KMS-11 (cell line): ENCODE results near the gene GPR153.

Experiments used
- H2AFZ ChIP-seq: fragments of 200-600 bp; sonication (generic); 2 replicates; pipeline ENCODE4 v1.6.1; 2016; ENCODE audit warnings: antibody characterized with exemption, mixed run types, low read depth
- H3K27ac ChIP-seq: fragments of 200-600 bp; sonication (generic); 2 replicates; pipeline ENCODE4 v1.6.1; 2016; ENCODE audit warnings: mild to moderate bottlenecking, mixed run types
- H3K27me3 ChIP-seq: fragments of 200-600 bp; sonication (generic); 2 replicates; pipeline ENCODE4 v1.6.1; 2017; ENCODE audit warnings: mild to moderate bottlenecking, low read depth, mixed run types, moderate library complexity; ENCODE audit not compliant: insufficient read depth
- H3K36me3 ChIP-seq: fragments of 200-600 bp; sonication (generic); 2 replicates; pipeline ENCODE4 v1.6.1; 2017; ENCODE audit warnings: mild to moderate bottlenecking, mixed run types; ENCODE audit not compliant: insufficient read depth
- H3K4me1 ChIP-seq: fragments of 200-600 bp; sonication (generic); 2 replicates; pipeline ENCODE4 v1.6.1; 2016; ENCODE audit warnings: mild to moderate bottlenecking, low read depth, mixed run types; ENCODE audit not compliant: poor library complexity, severe bottlenecking
- H3K4me2 ChIP-seq: fragments of 200-600 bp; sonication (generic); 2 replicates; pipeline ENCODE4 v1.7.0; 2016; ENCODE audit warnings: mild to moderate bottlenecking, mixed run types
- H3K4me3 ChIP-seq: fragments of 200-600 bp; sonication (generic); IDR thresholded peaks from 2 replicates; pipeline ENCODE4 v1.6.1; 2017; ENCODE audit warnings: low read depth, low read length, mixed read lengths; ENCODE audit not compliant: insufficient read depth
- H3K79me2 ChIP-seq: fragments of 200-600 bp; sonication (generic); 2 replicates; pipeline ENCODE4 v1.6.1; 2016; ENCODE audit warnings: low read depth, mixed run types; ENCODE audit not compliant: insufficient read depth
- H3K9ac ChIP-seq: fragments of 200-600 bp; sonication (generic); 2 replicates; pipeline ENCODE4 v1.6.1; 2016; ENCODE audit warnings: mild to moderate bottlenecking, mixed run types
- H4K20me1 ChIP-seq: fragments of 200-600 bp; sonication (generic); 2 replicates; pipeline ENCODE4 v1.6.1; 2016; ENCODE audit warnings: mild to moderate bottlenecking, mixed run types; ENCODE audit not compliant: insufficient read depth
- TF ChIP-seq, protein P1 (sequence below): fragments of 200-600 bp; sonication (generic); conservative IDR thresholded peaks from 2 replicates; pipeline ENCODE4 v1.6.1; 2017; ENCODE audit warnings: low read depth, mild to moderate bottlenecking, antibody characterized with exemption, low read length, moderate library complexity, mixed read lengths

GPR153 gene

DNA sequence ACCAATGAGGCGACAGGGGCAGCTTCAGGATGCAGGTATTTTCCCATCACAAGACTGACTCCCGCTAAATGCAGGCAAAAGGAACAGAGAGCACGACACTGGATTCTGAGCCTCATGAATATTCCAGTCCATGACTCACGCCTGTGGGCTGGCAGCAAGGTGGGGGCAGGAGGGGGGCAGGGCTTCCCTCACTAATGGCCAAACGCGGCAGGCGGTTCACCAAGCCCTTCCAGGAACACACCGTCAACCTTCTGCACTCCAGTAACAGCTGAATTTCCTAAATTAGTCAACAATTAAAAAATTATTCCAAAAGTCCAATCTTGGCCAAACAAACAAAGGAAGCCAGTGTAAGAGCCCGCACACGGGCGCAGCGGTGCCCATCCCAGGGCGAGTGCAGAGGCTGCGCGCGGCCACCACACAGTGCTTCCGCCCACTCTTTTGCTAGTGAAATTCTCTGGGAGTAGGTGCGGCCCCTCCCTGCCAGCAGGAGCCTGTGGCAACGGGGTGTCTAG is 12.5 kb upstream of the GPR153 start:
- Histone ChIP-seq H3K4me2 (no peak overlapping the region), H4K20me1 (no peaks in the 10 kb centered on the region), H3K36me3 (no peaks in the 10 kb centered on the region), H3K27ac (no peak overlapping the region), H3K9ac (no peak overlapping the region), H2AFZ (no peak overlapping the region), H3K27me3 (no peaks in the 10 kb centered on the region), H3K4me1 (no peaks in the 10 kb centered on the region), H3K79me2 (no peaks in the 10 kb centered on the region), H3K4me3 (no peak overlapping the region)
- TF ChIP-seq, protein P1, sequence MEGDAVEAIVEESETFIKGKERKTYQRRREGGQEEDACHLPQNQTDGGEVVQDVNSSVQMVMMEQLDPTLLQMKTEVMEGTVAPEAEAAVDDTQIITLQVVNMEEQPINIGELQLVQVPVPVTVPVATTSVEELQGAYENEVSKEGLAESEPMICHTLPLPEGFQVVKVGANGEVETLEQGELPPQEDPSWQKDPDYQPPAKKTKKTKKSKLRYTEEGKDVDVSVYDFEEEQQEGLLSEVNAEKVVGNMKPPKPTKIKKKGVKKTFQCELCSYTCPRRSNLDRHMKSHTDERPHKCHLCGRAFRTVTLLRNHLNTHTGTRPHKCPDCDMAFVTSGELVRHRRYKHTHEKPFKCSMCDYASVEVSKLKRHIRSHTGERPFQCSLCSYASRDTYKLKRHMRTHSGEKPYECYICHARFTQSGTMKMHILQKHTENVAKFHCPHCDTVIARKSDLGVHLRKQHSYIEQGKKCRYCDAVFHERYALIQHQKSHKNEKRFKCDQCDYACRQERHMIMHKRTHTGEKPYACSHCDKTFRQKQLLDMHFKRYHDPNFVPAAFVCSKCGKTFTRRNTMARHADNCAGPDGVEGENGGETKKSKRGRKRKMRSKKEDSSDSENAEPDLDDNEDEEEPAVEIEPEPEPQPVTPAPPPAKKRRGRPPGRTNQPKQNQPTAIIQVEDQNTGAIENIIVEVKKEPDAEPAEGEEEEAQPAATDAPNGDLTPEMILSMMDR, result no peak

DNA sequence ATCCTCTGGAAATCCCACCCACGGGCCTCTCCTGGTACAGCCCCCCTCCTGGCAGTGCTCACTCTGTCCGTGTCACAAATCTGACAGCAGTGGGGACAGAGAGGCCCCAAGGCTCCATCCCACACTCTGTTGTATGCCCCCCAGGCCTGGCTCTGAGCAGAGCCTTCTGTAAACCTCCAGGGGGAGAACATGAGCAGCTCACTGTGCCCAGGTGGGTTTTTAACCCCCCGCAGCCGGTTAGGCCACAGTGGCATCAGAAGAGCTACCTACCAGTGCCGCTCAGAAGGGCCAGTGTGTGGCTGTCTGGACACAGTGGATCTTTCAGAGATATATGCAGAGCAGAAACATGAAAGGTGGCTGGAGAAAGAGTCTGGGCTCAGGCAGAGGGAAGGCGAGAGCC is 12.0 kb upstream of the GPR153 start:
- Histone ChIP-seq H2AFZ (no peak overlapping the region), H3K36me3 (no peaks in the 10 kb centered on the region), H3K27ac (no peak overlapping the region), H3K79me2 (no peaks in the 10 kb centered on the region), H3K27me3 (no peaks in the 10 kb centered on the region), H3K9ac (no peak overlapping the region), H3K4me2 (no peak overlapping the region), H3K4me1 (no peaks in the 10 kb centered on the region), H3K4me3 (no peak overlapping the region), H4K20me1 (no peaks in the 10 kb centered on the region)
- TF ChIP-seq, protein P1, result no peak

DNA sequence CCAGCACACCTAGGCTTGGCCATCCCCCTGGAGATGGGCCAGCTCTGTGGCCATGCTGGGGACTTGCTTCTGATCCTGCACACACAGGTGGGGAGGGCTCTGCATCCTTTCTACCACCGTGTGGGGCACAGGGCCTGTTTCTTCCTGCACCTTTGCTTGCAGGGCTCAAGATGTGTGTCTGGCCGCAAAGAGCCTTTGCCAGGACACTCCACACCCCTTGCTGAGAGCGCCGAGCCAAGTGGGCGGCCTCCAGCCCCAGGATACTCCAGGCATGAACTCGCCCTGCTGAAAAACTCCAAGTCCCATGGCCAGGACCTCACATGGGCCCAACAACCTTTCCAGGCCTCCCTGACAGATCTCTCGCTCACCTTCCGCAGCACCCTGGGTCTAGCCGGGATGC is 11.6 kb upstream of the GPR153 start:
- H3K9ac ChIP-seq, result no peak overlapping the region
- H4K20me1 ChIP-seq, result no peaks in the 10 kb centered on the region
- no peak overlapping the region for H2AFZ ChIP-seq
- H3K79me2 ChIP-seq, result no peaks in the 10 kb centered on the region
- no peak overlapping the region for H3K27ac ChIP-seq
- H3K4me1 ChIP-seq, result no peaks in the 10 kb centered on the region
- H3K36me3 ChIP-seq, result no peaks in the 10 kb centered on the region
- no peaks in the 10 kb centered on the region for H3K27me3 ChIP-seq
- TF ChIP-seq, protein P1, result no peak
- H3K4me3 ChIP-seq, result no peak overlapping the region
- no peak overlapping the region for H3K4me2 ChIP-seq

DNA sequence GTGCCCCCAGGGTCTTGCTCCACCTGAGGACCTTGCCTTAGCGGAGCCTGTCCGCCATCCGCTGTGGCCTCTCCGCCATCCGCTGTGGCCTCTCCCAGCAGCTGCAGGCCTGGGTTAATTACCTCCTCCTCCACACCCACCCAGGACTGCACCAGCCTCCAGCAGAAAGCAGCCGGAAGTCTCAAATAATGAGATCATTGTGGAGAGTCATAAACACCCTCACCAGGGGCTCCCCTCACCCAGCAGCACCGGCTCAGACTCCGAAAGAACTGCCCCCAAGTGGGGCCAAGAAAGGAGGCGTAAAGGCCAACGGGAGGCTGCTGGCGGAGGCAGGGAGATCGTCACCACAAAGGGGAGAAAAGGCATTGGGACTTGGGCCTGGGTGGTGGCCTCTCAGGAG is 10.7 kb upstream of the GPR153 start:
- Histone ChIP-seq H3K4me1 (no peaks in the 10 kb centered on the region), H3K4me2 (no peak overlapping the region), H2AFZ (no peak overlapping the region), H3K27me3 (no peaks in the 10 kb centered on the region), H3K79me2 (no peaks in the 10 kb centered on the region), H4K20me1 (no peaks in the 10 kb centered on the region), H3K9ac (no peak overlapping the region), H3K4me3 (no peak overlapping the region), H3K27ac (no peak overlapping the region), H3K36me3 (no peaks in the 10 kb centered on the region)
- TF ChIP-seq, protein P1, result no peak

DNA sequence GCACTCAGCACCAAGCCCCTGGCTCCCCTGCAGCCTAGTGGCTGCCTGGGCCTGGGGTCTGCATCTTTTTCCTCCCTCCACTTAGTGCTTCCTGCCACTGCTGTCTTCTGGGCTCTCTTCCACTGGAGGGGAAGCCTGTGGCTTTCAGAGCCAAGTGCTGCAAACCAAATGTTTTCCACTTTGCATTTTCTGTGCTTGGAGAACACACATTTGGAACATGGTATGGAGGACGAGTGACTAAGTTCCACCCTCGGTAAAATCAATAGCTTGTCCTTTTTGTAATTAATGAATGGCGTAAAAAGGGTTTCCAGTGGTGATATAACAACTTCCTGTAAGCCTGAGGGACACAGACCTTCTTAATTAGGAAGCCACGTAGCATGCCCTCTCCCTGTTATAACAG is 10.1 kb upstream of the GPR153 start:
- Histone ChIP-seq H3K36me3 (no peaks in the 10 kb centered on the region), H3K27ac (no peak overlapping the region), H3K27me3 (no peaks in the 10 kb centered on the region), H4K20me1 (no peaks in the 10 kb centered on the region), H3K4me3 (no peak overlapping the region), H3K4me2 (no peak overlapping the region), H2AFZ (no peak overlapping the region), H3K79me2 (no peaks in the 10 kb centered on the region), H3K9ac (no peak overlapping the region), H3K4me1 (no peaks in the 10 kb centered on the region)
- TF ChIP-seq, protein P1, result no peak
